Stimulated activated naive CD8-positive, alpha-beta T cell treated with anti-CD3 and anti-CD28 coated beads, Interleukin-15, Interleukin-2, amounts not matched to agents 100 U/mL and 50 U/mL, for 24 hours (primary cell): ENCODE measurements around the gene GFPT2.

Experiments used
- ATAC-seq: fragments of 150-1000 bp; cut with Tn5 transposase; one replicate; pipeline ENCODE4 v1.10.0; 2021
- DNase-seq: peaks from one replicate; pipeline ENCODE4 v3.0.0; 2021

The GFPT2 gene

DNA sequence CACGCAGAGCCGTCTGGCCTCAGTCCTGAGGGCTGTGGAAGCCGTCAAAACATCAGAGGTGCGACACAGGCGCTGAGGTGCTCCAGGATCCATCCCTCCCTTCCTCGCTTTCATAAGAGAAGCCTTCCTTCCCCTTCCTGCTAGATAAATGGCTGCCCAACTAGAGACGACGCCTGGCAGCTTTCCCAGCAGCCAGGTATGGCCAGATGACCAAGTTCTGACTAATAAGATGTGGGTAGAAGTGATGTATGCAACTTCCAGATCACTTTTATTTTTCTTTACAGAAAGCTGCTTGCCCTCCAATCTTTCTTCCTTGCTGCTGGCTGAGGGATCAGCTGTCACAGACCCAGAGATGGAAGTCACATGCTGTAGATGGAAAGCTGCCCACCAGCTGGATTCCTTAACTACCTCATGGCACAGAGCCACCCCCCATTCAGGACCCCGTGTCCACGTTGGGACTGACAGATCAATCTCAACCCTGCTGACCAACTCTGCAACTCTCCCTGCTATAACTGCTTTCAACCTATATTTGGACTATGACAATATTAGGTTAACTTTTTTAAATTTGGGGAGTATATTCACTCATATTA, 70.0 kb downstream of the GFPT2 start:
- ATAC-seq (no peak), DNase-seq (no peak)

DNA sequence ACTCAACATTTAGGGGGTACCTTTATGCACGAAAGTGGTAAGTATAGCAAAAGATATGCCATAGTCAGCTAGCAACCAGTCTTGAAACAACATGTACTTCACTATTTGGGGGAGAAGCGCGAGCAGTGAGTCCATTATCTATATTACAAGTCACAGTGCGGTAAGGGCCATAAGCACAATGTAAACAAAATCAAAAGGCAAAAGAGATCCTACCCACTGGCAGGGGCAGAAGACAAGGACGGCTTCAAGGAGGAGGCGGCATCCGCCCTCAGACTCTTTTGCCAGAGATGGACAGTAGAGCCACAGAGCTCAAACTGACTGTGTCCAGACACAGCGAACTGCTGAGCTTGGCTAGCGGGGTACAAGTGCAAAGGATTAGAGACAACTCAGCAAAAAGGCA, 70.9 kb downstream of the GFPT2 start:
- ATAC-seq = no peak

DNA sequence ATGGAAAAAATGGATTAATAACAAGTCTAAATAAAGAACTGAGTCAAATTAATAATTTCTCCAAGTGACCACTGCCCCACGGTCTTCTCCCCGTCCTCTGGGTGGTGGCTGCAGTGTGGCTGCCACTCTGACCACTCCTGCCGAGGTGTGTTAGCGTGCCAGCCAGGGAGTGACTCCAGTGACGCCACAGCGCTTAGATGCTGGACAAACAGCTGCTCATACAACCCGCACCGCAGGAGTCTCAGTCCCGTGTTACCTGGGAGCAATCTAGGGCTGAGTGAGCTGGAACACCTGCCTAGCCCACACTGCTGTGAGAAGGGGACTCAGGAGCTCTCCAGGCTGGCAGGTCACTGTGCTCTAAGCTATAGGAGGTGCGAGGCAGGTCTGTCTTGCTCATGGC, 71.4 kb downstream of the GFPT2 start:
- no peak for ATAC-seq

More for the DNA sequence above, 70.9 kb downstream of the GFPT2 start:
- no peak for DNase-seq

DNA sequence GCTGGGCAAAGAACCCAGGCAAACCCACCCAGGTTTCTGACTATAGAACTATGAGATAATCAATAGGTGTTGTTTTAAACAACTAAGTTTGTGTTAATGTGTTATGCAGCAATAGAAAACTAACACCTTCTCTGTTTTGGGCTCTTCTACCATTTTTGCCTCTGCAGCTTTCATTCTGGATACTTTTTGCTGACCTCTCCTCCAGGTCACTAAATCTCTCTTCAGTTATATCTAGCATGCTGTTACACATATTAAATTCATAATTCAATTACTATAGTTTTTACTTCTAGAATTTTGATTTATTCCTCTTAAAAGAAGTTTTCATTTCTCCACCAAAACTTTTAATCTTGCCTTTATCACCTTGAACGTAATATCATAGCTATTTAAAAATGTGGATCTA, 78.4 kb downstream of the GFPT2 start:
- DNase-seq = no peak
- no peak for ATAC-seq

More for the DNA sequence above, 71.4 kb downstream of the GFPT2 start:
- DNase-seq = no peak

DNA sequence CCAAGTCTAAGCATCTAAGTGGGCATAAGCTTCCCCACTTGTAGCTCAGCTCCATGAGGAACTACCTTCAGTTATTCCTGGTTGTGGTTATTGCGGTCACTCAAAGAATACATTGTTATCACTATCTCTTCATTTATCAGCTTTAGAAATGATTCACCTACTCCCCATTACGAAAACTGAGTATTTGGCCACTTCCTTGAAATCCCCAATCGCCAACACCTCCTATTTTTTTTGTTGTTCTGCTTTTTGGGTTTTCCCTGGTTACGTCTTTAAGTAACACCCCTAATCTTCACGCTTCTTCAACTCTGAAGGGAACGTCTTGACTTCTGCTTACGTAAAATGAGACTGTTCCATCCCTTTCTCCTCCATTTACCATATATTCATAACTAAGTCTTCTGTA, 81.9 kb downstream of the GFPT2 start:
- DNase-seq (no peak), ATAC-seq (no peak)

DNA sequence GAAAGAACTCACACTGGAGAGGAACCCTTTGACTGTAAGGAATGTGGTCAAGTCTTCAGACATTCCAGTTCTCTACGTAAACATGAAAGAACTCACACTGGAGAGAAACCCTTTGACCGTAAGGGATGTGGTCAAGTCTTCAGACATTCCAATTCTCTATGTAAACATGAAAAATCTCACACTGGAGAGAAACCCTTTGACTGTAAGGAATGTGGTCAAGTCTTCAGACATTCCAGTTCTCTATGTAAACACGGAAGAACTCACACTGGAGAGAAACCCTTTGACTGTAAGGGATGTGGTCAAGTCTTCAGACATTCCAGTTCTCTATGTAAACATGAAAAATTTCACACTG, 93.9 kb downstream of the GFPT2 start:
- no peak for ATAC-seq
- DNase-seq = no peak

DNA sequence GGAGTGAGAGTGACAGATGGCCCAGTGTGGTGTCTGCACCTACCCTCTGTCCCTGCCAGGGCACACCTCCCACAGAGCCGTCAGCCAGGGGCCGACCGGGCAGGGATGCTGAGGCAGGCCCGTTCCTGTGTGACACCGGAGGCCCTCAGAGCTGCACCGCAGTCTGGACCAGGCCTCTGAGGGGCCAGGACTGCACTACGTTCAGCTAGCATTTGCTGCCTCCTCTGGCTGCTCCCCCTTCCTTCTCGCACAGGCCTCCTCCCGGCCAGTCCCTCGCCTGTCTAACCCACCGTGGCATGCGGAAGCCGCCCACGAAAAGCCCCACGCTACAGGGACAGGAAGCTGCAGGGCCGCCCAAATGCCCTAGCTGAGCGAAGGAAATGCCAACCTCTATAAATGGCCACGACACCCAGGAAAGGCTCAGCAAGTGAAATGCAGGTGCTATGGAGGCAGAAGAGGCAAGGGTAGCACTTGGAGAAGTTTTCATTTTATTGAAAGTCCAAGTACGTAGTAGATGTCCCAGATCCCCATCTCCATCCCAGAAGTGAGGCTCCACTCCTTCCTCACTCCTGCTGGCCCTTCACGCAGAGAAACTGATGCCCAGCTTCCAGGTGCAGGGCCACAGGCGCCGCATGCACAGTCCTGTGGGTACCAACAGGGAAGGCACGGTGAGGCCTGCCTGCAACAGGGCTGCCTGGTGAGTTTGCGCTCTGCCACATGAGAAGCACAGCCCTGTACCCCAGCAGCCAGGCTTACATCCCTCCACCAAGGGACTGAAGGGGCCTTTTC, 99.9 kb downstream of the GFPT2 start:
- no peak for DNase-seq
- ATAC-seq = no peak

DNA sequence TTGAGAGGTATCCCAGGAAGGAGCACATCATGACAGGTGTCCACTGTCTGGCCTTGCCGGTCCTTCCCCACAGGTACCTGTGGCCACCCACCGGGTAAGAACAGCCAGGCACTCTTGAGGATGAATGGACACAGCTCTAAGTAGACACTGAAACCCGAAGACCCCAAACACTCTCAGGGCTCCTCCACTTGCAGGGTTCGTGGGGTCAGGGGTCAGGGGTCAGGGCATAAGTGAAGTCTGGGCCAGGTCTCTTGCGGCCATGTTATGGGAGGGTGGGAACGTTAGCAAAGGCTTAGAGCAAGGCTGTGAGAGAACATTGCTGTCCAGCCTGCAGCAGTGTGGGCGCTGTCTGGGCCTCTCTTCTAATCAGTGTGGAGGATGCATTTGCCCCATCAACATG, 101.2 kb downstream of the GFPT2 start:
- DNase-seq (no peak), ATAC-seq (no peak)

DNA sequence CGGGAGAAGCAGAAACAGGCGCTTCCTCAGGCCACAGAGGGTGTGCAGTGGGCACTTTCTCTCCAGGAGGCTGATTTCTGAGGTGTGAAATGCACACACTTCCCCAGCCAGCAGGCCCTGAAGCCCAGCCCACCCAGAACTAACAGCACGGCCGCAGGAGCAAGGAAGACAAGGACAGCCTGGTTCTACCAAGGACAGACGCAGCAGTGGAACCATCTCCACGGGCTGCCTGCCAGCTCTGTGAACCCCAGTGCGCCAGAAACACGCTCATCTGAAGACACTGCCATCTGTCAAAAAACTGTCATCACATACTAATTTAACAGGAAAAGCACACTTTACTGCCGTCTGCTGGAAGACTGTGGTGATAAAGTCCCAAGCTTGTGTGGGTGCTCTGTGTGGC, 102.0 kb downstream of the GFPT2 start:
- DNase-seq = no peak
- no peak for ATAC-seq
